ENCODE measurements around the gene LRRC36. TPM values are rescaled to one million over a fixed set of nuclear protein-coding genes. Genes with fewer than 3 reads are reported as not detected.

The LRRC36 gene
- total and polyA plus RNA-seq, 2 experiments from 2014 or later, result 1.2 TPM; not detected in 1

DNA sequence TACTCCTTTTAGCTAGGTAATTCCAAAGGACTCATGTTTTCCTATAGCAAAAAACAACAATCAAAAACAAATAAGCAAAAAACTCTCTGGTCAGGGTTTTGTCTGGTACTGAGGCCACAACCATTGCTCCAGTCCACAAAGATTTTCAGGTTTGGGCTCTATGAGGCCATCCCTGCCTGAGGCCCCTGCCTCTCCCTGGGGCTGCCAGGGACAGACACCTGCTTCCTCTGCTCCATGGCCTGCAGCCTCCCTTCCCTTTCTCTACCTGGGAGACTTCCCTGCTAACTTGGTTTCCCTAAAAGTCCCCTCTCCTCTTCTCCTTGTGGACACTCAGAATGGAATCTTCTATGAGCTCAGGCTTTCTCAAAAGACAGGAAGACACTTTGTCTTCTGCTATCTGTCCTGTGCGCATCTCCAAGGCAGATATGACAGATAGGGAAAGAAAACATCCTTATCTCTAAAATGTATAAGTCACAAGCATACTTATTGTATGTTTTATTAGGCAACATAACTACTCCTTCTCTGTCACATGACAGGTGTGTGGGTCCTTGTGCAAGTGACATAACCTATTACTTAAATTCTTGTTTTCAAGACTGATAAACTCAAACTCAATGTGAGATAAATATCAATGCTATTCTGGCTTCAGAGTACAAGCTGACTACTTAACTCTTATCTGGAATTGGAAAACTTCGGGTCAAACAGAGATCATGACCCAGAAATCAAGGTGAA is 90.9 kb downstream of the LRRC36 start:
- H3K4me1 Mint-ChIP-seq, result peaks cover 30% of the 10 kb centered on the region
- H3K4me3 Mint-ChIP-seq, result no peak overlapping the region

DNA sequence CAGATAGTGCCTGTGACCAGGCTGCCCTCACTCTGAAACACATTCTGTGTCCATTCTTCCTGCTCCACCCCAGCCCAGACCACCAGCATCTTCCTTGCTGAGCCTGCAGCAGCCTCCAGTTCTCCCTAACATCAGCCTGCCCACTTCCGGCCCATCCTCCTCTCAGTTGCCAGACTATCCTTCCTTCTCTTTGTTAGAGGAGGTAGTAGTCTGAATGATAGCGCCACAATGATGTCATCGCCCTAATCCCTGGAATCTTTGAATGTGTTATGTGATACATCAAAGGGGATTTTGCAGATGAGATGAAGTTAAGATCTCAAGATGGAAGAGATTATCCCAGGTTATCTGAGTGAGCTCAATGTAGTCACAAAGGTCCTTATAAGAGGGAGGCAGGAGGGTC is 92.9 kb downstream of the LRRC36 start:
- Histone ChIP-seq H3K4me1 (ENCODE audit: insufficient read depth) (peaks cover 37% of the 10 kb centered on the region), H3K27ac (ENCODE audit: low read depth) (no peak overlapping the region), H3K4me3 (no peak overlapping the region), H3K4me2 (no peak overlapping the region), H3K79me2 (replicated peaks; ENCODE audit: insufficient read depth) (no peaks in the 10 kb centered on the region), H4K20me1 (replicated peaks; ENCODE audit: insufficient read depth) (no peaks in the 10 kb centered on the region), H3F3A (replicated peaks; ENCODE audit: low read depth) (peaks cover 17% of the 10 kb centered on the region), H3K36me3 (ENCODE audit: insufficient read depth) (no peaks in the 10 kb centered on the region), H3K9me2 (ENCODE audit: insufficient read depth) (no peaks in the 10 kb centered on the region), H3K27me3 (ENCODE audit: insufficient read depth) (no peaks in the 10 kb centered on the region), H2AFZ (no peak overlapping the region)
- Mint-ChIP-seq H3K27ac (no peak overlapping the region), H3K9me3 (peaks cover 3% of the 10 kb centered on the region; the same call in 1 of the 3 replicates), H3K4me1 (peaks cover 38% of the 10 kb centered on the region), H3K27me3 (ENCODE audit: insufficient read depth, low read depth, poor library complexity) (peaks cover 26% of the 10 kb centered on the region), H3K36me3 (ENCODE audit: low read depth) (no peaks in the 10 kb centered on the region), H3K4me3 (no peak overlapping the region)
- ATAC-seq (no peak), DNase-seq (ENCODE audit: low spot score) (no peak)
- TF ChIP-seq ZNF331 (CRISPR knock-in tag; IDR thresholded peaks at IDR 0.05; ENCODE audit: low read depth), result no peak
- no peak for TF ChIP-seq EZH2 (IDR thresholded peaks at IDR 0.05; ENCODE audit: low read depth, unreplicated experiment)
- TF ChIP-seq ZNF114 (CRISPR knock-in tag; IDR thresholded peaks at IDR 0.05), result no peak

More for the DNA sequence above, 90.9 kb downstream of the LRRC36 start:
- H3K27ac Mint-ChIP-seq, result no peak overlapping the region
- ATAC-seq (no peak), DNase-seq (ENCODE audit: low spot score) (no peak)
- peaks cover 33% of the 10 kb centered on the region for H3K4me1 ChIP-seq (ENCODE audit: insufficient read depth)
- H3K79me2 ChIP-seq (replicated peaks; ENCODE audit: insufficient read depth), result no peaks in the 10 kb centered on the region
- no peaks in the 10 kb centered on the region for H3K36me3 Mint-ChIP-seq (ENCODE audit: low read depth)
- H3K4me3 ChIP-seq, result no peak overlapping the region
- no peak overlapping the region for H3K4me2 ChIP-seq
- H3K27me3 ChIP-seq (ENCODE audit: insufficient read depth), result no peaks in the 10 kb centered on the region
- no peaks in the 10 kb centered on the region for H4K20me1 ChIP-seq (replicated peaks; ENCODE audit: insufficient read depth)
- H3K9me3 Mint-ChIP-seq, result peaks cover 3% of the 10 kb centered on the region; the same call in 1 of the 3 replicates
- no peak for TF ChIP-seq CREB1 (CRISPR knock-in tag; IDR thresholded peaks at IDR 0.05; ENCODE audit: low read depth)
- no peak for TF ChIP-seq EZH2 (IDR thresholded peaks at IDR 0.05; ENCODE audit: low read depth, unreplicated experiment)
- TF ChIP-seq, protein P1, sequence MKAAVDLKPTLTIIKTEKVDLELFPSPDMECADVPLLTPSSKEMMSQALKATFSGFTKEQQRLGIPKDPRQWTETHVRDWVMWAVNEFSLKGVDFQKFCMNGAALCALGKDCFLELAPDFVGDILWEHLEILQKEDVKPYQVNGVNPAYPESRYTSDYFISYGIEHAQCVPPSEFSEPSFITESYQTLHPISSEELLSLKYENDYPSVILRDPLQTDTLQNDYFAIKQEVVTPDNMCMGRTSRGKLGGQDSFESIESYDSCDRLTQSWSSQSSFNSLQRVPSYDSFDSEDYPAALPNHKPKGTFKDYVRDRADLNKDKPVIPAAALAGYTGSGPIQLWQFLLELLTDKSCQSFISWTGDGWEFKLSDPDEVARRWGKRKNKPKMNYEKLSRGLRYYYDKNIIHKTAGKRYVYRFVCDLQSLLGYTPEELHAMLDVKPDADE (IDR thresholded peaks at IDR 0.05), result no peak
- no peak for TF ChIP-seq JUNB (IDR thresholded peaks at IDR 0.05; ENCODE audit: unreplicated experiment)
- no peak for TF ChIP-seq EZH2phosphoT487 (IDR thresholded peaks at IDR 0.05; ENCODE audit: unreplicated experiment)
- TF ChIP-seq ZNF331 (CRISPR knock-in tag; IDR thresholded peaks at IDR 0.05; ENCODE audit: low read depth), result no peak
- H3K9me2 ChIP-seq (ENCODE audit: insufficient read depth), result no peaks in the 10 kb centered on the region
- peaks cover 25% of the 10 kb centered on the region for H3K27me3 Mint-ChIP-seq (ENCODE audit: insufficient read depth, low read depth, poor library complexity)
- H3K27ac ChIP-seq (ENCODE audit: low read depth), result no peak overlapping the region
- H2AFZ ChIP-seq, result no peak overlapping the region
- H3F3A ChIP-seq (replicated peaks; ENCODE audit: low read depth), result peaks cover 14% of the 10 kb centered on the region
- H3K36me3 ChIP-seq (ENCODE audit: insufficient read depth), result no peaks in the 10 kb centered on the region

DNA sequence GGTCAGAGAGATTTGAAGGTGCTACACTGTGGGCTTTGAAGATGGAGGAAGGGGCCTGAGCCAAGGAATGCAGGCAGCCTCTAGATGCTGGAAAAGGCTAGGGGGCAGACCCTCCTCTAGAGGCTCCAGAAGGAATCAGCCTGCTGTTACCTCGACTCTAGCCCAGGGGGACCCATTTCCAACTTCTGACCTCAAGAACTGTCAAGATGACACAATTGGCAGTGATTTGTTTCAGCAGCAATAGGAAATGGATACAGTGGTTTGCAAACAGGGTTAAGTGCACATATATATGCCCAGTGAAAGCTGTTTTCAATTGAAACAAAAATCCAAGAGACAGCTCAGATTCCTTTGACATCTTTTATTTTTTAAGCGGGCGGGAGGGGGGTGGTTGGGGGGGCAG is 93.3 kb downstream of the LRRC36 start:
- H3K4me1 ChIP-seq (ENCODE audit: insufficient read depth), result peaks cover 37% of the 10 kb centered on the region
- Mint-ChIP-seq H3K4me3 (no peak overlapping the region), H3K36me3 (ENCODE audit: low read depth) (no peaks in the 10 kb centered on the region), H3K27ac (no peak overlapping the region), H3K27me3 (ENCODE audit: insufficient read depth, low read depth, poor library complexity) (peaks cover 26% of the 10 kb centered on the region), H3K9me3 (peaks cover 3% of the 10 kb centered on the region; the same call in 1 of the 3 replicates), H3K4me1 (peaks cover 40% of the 10 kb centered on the region)
- DNase-seq (ENCODE audit: low spot score) (peak; percentile 73), ATAC-seq (no peak)
- no peak overlapping the region for H3K4me3 ChIP-seq
- no peak overlapping the region for H3K27ac ChIP-seq (ENCODE audit: low read depth)
- peaks cover 17% of the 10 kb centered on the region; the same call in 1 of the 2 replicates for H3F3A ChIP-seq (replicated peaks; ENCODE audit: low read depth)
- no peak overlapping the region for H3K4me2 ChIP-seq
- no peaks in the 10 kb centered on the region for H4K20me1 ChIP-seq (replicated peaks; ENCODE audit: insufficient read depth)
- no peaks in the 10 kb centered on the region for H3K36me3 ChIP-seq (ENCODE audit: insufficient read depth)
- no peaks in the 10 kb centered on the region for H3K79me2 ChIP-seq (replicated peaks; ENCODE audit: insufficient read depth)
- no peak overlapping the region for H2AFZ ChIP-seq
- no peaks in the 10 kb centered on the region for H3K27me3 ChIP-seq (ENCODE audit: insufficient read depth)
- TF ChIP-seq, protein P2, sequence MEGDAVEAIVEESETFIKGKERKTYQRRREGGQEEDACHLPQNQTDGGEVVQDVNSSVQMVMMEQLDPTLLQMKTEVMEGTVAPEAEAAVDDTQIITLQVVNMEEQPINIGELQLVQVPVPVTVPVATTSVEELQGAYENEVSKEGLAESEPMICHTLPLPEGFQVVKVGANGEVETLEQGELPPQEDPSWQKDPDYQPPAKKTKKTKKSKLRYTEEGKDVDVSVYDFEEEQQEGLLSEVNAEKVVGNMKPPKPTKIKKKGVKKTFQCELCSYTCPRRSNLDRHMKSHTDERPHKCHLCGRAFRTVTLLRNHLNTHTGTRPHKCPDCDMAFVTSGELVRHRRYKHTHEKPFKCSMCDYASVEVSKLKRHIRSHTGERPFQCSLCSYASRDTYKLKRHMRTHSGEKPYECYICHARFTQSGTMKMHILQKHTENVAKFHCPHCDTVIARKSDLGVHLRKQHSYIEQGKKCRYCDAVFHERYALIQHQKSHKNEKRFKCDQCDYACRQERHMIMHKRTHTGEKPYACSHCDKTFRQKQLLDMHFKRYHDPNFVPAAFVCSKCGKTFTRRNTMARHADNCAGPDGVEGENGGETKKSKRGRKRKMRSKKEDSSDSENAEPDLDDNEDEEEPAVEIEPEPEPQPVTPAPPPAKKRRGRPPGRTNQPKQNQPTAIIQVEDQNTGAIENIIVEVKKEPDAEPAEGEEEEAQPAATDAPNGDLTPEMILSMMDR (conservative IDR thresholded peaks at IDR 0.05; ENCODE audit: low read depth in 2 of 2), result peak; percentile 33 to 44
- no peak for TF ChIP-seq EZH2 (IDR thresholded peaks at IDR 0.05; ENCODE audit: low read depth, unreplicated experiment)
- H3K9me2 ChIP-seq (ENCODE audit: insufficient read depth), result no peaks in the 10 kb centered on the region
